NCI-H1417 treated with DMSO at 0.1 percent for 48 hours (cell line): ENCODE results near the gene TSACC.

Source experiments
- DNase-seq: peaks from one replicate; lab custom pipeline; 2025; lab: John Stamatoyannopoulos, UW

TSACC gene

DNA sequence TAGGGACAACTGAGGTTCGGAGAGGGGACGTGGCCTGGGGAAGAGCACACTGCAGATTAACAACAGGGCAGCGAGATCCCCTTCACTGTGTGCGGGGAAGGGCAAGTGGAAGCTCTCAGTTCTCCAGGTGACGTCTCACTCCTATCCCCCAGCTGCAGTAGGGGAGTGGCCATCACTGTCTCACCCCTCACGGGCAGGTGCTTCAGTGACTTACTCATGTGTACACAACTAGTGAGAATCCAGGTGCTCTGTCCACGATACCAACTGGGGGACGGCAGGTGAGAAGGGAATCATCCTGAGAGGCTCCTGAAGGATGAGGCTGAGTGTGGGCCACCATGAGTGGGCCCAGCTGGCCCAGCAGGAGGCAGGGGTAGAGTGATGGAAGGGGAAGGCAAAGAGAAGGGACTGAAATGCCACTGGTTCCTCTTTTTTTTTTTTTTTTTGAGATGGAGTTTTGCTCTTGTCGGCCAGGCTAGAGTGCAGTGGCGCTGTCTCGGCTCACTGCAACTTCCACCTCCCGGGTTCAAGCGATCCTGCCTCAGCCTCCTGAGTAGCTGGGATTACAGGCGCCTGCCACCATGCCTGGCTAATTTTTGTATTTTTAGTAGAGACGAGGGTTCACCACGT is 56.6 kb downstream of the TSACC start:
- no peak for DNase-seq
